Measurements from ENCODE around the gene F7.

F7 gene

DNA sequence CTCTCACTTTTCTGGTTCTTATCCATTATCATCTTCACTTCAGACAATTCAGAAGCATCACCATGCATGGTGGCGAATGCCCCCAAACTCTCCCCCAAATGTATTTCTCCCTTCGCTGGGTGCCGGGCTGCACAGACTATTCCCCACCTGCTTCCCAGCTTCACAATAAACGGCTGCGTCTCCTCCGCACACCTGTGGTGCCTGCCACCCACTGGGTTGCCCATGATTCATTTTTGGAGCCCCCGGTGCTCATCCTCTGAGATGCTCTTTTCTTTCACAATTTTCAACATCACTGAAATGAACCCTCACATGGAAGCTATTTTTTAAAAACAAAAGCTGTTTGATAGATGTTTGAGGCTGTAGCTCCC is 14.2 kb downstream of the F7 start:
- DNase-seq: no peak

DNA sequence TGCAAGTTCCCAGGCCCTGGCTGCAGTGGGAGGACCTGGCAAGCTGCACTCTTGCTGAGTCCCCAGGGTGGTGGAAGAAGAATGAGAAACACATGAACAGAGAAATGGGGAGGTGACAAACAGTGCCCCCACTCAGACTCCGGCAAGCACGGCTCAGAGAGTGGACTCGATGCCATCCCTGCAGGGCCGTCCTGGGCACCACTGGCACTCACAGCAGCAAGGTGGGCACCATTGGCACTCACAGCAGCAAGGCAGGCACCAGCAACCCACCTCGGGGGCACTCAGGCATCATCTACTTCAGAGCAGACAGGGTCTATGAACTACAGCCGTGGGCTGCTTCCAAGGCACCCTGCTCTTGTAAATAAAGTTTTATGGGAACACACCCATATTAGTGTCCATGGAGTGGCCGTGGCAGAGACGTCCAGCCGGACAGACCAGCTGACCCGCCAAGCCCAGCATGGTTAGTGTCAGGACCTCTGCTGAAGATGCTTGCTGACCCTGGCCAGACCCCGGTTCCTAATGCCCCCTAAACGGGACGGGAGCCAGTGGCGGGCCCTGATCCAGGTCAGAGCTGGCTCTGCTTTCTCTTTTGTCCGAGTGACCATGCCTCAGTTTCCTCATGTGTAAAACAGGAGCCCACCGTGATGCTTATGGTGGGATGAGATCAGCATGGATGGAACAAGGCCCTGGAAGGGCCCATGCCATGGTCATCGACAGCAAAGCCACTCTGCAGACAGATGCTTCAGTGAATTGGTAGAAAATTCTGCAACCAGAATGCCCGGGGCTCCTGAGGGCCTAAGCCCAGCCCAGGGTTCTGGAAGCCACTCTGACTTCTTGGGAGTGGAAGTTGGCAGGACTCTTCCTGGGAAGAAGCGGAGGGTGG is 14.9 kb downstream of the F7 start:
- no peak for DNase-seq

DNA sequence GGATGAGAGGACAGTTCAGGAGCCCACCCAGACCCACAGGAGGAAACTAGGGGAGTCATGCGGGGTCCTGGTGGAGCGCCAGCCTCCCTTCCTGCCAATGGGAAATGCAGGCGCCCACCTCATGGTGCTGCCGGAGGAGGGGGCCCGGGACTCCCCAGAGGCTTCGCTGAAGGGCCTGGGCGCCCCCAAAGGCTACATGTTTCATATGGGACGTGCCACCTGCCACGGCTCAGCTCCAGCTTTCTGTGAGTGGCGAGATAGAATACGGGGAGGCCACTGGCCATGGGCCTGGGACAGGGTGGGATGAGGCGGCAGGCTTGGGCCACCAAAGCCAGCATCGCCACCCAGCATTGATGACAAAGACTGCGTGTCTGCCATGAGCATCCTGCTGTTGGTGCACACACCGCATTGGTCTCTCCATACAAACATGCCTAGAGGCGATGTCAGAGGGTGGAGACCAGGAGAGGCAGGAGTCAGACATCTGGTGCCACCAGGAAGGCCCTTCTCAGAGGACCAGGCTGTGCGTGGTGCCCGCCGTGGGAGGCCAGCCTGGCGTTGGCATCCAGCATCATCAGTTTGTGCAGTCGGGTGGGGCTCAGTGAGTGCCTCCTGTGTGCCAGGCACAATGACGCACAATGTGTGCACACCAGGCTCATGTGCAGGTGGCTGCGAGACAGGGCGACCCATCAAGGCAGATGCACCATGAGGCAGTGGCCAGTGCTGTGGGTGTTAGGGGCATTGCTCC is 15.8 kb downstream of the F7 start:
- DNase-seq: no peak

DNA sequence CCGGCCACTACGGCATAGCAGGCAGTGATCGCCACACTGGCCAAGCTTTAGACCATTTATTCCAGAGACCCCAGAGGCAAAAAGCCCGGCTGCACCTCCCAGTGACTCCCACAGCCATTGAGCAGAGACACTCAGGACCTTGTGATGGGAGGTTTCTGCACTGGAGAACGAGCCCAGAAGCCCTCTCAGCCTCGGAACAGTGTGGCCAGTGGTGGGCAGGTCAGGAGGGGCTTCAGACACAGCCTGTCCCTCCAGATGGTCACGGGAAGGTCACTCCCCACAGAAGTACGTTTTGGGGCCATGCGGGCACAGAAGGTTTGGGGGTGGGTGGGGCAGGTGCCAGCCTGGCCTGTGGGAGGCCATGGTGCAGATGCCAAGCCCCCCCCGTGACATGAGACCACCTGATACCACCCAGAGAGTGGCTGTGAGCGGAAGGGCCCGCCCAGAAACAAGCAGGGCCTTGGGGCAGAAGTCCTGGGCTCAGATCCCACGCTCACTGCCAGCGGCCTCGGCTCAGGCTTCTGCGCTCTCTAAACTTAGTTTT is 16.4 kb downstream of the F7 start:
- DNase-seq: no peak

DNA sequence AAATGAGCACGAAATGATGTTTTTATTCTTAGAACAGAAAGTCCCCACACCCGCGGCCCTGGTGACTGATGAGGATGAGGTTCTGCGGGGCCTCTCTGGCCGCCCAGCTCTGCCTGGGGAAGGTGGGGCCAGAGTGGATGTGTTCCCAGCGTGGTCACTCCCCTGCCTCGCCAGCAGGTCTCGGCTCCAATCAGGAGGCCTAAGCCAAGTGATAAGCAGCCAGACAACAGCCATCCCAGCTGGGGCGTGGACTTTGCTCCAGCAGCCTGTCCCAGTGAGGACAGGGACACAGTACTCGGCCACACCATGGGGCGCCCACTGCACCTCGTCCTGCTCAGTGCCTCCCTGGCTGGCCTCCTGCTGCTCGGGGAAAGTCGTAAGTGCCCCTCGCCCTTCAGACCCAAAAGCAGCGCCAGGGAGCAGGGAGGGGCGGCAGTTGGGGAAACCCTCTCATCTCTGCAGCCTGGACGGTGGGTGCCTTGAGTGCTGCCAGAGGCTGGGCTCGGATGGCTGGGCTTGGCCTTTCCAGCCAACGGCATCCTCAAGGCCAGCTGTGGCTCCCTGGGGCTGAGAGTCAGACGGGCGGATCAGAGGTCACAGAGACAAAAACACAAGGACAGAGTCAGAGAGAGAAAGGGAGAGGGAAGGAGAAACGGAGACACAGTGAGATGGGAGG is 17.1 kb downstream of the F7 start, which contains the start of gene F10:
Gene F10, plus strand, starts transcription at position 250 of the 676 bp plus-strand sequence. Its CDS starts 57 bp downstream, at position 307.
- no peak for DNase-seq

DNA sequence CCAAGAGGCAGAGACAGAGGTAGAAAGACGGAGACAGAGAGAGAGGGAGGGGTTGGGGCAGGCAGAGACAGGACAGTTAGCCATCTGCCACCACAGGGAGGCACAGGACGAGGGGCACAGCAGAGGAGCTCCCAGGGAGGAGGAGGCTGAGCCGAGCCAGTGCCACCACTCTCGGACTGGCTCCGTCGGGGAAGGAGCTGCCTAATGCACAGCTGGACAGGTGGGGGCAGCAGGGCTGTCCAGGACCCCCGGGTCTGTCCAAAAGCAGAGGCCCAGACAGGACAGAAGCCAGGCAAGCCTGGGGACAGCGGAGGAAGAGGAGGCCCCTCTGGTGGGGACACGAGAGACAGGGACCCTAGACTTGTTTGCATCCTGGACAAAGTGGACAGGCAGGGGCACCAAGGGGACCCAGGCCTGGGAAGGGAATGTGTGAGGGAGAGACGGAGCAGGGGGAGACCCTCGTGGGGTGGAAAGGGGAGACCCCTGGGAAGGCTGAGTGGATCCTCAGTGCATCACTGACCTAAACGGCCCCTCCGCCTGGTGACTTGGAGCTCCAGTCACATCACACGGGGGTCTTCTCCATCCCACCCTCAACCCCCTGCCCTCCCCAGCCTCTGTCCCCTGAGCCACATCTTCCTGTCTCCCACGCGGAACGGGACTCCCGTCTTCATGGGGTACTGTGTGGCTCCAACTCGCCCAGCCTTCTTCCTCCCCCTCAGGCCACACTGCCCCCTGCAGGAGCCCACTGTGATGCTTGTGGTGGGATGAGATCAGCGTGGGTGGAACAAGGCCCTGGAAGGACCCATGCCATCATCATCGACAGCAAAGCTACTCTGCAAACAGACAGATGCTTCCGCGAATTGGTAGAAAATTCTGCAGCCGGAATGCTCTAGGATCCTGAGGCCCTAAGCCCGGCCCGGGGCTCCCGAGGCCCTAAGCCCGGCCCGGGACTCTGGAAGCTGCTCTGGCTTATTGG is 17.9 kb downstream of the F7 start:
- DNase-seq: no peak

DNA sequence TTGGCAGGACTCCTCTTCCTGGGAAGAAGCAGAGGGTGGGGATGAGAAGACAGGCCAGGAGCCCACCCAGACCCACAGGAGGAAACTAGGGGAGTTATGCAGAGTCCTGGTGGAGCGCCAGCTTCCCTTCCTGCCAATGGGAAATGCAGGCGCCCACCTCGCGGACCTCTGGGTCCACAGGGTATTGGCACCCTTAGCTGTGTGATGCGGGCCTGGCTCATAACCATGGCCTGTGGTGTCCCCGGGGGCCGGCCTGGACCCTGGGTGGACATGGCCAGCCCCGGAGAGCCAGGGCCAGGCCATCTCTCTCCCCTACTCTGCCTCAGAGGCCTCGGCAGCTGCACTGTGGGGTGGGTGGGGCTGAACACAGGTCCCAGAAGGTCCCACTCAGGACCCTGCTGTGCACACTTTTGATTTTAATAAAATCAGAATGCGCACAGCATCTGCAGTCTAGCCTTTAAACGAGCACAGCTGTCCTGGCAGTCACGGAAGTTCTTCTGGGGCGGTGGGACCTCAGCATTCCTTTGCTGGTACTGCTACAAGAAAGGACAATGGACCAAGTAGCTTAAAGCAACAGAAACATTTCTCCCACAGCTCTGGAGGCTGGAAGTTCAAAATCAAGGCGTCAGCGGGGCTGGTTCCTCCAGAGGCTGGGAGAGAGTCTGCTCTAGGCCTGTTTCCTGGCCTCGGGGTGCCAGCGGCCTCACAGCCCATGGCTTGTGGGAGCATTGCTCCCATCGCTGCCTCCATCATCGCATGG is 18.8 kb downstream of the F7 start:
- DNase-seq: no peak

DNA sequence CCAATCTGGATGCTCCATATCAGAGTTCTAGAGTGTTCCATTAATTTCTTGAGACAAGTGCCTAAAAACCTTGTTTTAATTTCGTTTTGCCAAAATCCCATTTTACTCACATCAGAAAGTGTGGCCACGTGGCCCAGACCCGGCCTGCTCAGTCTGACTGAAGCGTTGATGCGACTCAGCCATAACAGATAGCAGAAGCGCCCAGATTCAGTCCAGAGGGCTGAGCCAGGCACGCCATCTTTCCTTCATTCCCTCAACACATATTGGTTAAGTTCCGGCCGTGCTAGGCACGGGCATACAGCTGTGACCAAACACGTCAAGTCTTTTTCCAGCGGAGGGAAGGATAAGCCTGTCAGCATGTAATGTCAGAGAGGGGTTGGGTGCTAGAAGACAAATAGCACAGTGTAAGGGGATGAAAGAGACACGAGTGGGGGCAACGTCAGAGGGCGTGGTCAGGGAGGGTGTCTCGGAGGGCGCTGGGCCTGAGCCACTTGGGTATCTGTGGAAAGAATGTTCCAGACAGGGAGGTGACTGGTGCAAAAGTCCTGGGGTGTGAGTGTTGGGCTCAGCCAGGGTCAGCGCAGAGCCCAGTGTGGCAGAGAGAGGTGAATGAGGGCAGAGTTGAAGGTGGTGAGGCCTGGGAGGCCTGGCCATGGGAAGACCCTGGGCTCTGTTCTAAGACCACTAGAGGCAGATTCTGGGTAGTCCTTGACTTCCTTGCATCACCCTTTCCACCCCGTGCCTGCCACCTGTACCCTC is 20.1 kb downstream of the F7 start:
- no peak for DNase-seq

DNA sequence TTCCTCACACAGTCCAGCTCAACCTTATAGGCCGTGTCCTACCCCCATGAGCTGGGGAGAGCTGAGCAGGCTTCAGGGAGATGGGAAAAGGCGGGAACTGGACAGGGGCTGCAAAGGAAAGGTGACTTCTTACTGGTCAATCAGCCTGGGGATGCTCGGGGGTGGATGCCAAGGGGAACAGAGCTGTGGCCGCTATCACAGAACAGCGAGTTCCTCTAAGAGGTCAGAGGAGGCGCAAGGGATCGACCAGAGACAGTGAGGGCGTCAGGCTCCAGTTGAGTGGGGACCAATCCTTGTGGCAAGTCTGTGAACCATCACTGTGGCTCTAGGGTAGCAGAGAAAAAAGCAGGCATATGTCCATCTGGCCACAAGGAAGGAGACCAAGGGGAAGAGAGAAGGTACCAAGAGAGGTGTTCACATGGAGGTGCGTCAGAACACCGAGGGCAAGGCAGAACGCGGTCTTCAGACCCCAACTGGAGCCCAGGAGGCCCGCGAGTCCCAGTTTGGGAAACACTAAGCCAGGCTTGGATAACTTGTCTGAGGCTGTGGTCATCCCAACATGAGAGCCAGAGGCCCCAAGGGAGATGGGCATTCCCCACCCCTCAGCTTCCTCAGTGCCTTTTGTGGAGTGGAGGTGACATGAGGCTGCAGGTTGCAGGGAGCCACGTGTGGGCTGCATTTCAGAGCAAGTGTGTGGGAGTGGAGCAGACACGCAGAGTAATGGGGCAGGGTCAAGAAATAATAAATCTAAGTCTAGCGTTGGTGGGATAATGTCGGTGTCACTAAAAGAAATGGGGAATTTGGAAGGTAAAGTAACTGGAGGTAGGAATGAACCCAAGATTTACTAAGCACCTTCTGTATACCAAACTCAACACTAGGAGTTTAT is 20.9 kb downstream of the F7 start:
- DNase-seq: no peak

DNA sequence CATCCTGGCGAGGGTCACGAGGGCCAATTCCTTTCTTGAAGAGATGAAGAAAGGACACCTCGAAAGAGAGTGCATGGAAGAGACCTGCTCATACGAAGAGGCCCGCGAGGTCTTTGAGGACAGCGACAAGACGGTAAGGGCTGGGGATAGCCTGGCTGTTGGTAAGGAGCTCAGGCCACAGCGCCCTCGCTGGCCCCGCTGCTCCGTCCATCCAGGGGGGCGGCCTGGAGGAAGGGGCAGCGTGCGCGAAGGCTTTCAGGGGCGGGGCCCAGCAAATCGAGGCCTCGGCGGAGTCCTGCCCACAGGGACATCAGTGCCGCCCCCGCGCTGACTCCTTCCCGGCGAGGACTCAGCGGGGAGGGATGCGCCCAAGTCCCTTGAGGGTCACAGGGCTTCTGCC is 23.9 kb downstream of the F7 start:
- DNase-seq: no peak

DNA sequence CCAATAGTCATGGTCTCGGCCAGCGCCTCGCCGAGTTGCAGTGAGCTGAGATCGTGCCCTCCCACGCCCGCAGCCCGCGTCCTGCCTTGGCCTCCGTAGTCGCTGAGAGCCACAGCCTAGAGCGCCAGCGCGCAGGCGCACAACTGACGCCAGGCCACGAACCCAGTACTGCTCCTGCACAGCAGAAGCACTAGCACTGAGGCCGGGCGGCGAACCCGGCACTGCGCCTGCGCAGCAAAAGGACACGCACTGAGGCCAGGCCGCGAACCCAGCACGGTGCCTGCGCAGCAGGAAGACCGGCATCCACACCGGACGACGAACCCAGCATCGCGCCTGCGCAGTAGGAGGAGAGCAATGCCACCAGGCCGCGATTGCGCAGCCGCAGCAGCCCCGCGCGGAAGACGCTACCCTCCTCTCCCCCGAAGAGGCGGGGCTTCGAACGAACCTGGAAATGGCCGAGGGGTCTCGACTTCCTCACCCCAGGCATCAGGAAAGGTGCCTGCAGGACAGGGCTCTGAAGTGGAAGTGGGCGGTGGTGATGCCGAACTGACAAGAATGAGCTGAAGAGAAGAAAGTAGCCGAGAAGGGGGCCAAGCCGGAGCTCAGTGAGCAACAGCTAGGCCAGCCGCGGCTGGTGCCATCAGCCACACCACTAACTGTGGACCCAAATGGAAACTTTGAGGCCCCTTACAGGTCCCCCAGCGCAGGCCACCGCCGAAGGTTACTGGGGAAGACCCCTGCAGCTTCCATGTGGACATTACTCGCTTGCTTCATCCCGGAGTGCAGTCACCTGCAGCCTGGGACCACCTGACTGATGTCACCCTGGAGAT is 24.5 kb downstream of the F7 start:
- no peak for DNase-seq

DNA sequence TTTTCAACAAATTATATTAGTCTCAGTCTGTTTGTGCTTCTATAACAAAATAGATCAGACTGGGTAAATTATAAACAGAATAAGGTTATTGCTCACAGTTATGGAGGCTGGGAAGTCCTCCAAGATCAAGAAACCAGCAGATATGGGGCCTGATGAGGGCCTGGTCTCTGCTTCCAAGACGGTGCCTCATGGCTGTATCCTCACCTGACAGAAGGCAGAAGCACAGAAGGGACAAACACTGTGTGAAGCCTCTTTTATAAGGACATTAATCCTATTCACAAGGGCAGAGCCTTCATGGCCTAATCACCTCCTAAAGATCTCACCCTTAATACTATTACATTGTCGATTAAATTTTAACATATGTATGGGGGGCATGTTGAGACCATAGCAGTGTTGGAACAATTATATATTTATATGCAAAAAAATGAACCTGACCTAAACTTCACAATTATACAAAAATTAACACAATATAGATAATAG is 29.7 kb downstream of the F7 start:
- DNase-seq: no peak

DNA sequence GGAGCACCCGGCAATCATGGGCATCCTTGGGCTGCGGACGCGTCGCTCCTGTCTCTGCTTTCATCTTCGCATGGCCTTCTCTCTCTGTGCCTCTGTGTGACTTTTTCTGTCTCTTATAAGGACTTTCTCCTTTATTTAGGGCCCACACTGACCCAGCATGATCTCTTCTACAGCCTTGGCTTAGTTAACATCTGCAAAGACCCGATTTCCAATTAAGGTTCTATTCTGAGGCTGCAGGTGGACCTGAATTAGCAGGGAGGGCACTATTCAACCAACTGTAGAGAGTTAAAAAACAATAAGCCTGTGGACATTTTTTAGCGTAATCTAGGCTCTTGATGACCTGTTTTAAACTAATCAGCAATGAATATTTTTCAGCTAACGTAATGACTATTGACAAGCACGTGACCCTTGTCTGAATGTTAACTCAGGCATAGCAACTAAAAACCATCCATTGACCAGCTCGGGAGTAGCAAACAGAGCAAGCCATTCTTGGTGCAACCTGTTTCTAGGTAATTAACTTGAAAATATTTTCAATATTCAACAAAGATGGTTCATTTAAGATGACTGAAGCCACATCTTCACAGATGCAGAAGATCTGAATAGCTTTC is 32.2 kb downstream of the F7 start:
- no peak for DNase-seq

DNA sequence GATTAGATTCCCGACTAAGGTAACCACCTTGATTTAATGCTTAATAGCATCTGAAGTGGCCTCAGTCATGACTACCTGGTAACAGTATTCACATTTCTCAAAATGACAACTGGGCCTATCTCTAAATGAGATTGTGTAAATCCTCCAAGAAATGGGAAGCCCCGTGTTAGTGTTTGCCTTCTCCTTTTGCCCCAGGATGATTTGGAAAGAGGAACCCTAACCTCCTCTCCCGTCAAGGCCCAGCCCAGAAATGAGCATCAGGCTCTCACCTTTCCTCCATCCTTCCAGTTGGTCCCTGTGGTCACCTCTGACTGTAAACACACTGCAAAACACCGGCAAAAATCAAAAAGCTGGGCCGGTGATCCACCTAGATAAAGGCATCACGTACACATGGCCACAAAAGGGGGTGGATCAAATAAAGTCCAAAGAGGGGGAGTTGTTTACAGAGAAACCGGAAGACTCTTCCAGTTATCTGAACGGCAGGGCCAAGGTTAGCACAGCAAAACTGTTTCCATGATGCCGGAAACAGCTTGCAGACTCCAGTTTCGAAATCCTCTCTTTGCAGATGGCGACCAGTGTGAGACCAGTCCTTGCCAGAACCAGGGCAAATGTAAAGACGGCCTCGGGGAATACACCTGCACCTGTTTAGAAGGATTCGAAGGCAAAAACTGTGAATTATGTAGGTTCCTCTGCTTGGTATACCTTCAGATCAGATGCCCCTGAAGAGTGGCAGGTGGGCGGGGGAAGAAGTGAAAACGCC is 33.4 kb downstream of the F7 start:
- DNase-seq: no peak

DNA sequence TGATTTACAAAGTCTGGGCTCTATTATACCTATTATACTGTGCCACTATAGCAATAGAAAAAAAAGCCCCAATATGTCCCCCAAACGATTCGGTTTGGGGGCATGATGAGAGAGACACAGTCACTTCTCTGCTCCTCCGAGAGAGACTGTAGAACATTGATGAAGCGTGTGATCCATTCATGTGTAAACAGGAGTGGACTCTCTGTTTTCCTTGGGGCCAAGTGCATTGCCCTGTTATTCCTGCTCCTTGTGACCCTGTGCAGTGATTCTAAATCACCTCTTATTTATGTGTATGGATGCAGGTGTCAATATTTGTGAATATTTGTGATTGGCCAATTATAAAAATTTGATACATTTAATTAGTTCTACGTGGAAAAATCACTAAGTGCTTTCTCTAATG is 34.0 kb downstream of the F7 start:
- DNase-seq: no peak

DNA sequence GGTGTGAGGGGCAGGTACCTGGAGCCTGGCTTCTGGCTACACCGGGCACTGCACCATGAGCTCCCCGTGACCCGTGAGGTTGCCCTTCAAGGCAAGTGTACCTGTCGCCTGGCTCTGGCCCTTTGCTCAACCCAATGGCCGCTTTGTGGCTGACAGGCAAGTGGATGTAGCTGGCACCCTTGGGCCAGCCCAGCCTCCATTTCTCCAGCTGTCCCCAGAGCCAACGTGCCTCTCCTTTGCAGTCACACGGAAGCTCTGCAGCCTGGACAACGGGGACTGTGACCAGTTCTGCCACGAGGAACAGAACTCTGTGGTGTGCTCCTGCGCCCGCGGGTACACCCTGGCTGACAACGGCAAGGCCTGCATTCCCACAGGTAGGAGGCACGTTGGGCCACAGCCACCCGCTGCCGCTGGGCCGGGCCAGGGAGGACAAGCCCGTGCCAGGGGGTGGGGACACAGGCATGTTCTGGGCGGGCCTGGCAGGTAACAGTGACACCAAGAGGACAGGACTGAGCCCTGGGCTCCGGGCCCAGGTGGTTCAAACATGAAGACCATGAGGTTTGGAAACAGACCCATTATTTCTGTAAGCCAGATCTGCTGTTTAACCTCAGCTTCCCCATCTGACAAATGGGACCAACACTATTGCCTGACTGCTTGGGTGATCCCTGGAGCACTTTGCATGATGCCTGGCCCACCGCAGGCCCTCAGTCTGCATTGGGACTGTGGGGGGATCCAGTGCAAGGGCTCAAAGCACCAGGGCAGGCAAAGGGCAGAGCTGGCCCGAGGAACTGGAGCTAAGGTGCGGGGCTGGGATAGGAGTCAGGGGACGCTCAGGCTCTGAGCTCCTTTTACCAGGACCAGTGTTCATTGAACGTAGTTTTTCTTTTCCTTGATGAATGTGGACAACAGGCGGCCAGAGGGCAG is 35.3 kb downstream of the F7 start:
- no peak for DNase-seq

Measured in bone marrow (tissue), 2 donors.